NCI-H1694 (cell line): ENCODE measurements around the gene NPHS1.

Experiments used
- DNase-seq: peaks from one replicate; lab custom pipeline; 2025; lab: John Stamatoyannopoulos, UW

Gene NPHS1

GRCh38 chr19:35788205-35788960, 63.9 kb downstream of the NPHS1 start:
- no peak for DNase-seq

GRCh38 chr19:35787227-35787799, 65.0 kb downstream of the NPHS1 start:
- no peak for DNase-seq

- DNase-seq = no peak
Observed at GRCh38 chr19:35786299-35787160, 65.8 kb downstream of the NPHS1 start.

GRCh38 chr19:35785339-35785627, 67.0 kb downstream of the NPHS1 start:
- no peak for DNase-seq

GRCh38 chr19:35784503-35785338, 67.6 kb downstream of the NPHS1 start:
- no peak for DNase-seq

- DNase-seq = no peak
Observed at GRCh38 chr19:35783469-35784434, 68.6 kb downstream of the NPHS1 start.

GRCh38 chr19:35782589-35782988, 69.7 kb downstream of the NPHS1 start:
- no peak for DNase-seq

GRCh38 chr19:35781650-35782049, 70.7 kb downstream of the NPHS1 start:
- DNase-seq = no peak

- DNase-seq = no peak
Observed at GRCh38 chr19:35780717-35781116, 71.6 kb downstream of the NPHS1 start.

- no peak for DNase-seq
Observed at GRCh38 chr19:35780058-35780457, 72.2 kb downstream of the NPHS1 start.

- no peak for DNase-seq
Observed at GRCh38 chr19:35779033-35779432, 73.3 kb downstream of the NPHS1 start.

GRCh38 chr19:35777961-35778360, 74.3 kb downstream of the NPHS1 start:
- DNase-seq = no peak

- DNase-seq = no peak
Observed at GRCh38 chr19:35777086-35777841, 75.0 kb downstream of the NPHS1 start.

GRCh38 chr19:35776102-35776788, 76.1 kb downstream of the NPHS1 start:
- DNase-seq = peak; percentile 15
